A549 treated with Hydrocortisone at 1 μM for 4 hours (cell line): ENCODE measurements around the gene GCK. TPM values are rescaled to one million over a fixed set of nuclear protein-coding genes. Genes with fewer than 3 reads are reported as not detected.

Source experiments
- total RNA-seq: library from RNA; stranded (reverse); fragments of 200-300 nt; extraction: Qiagen RNA extraction; gene quantifications from 5 replicates; pipeline ENCODE4 v1.2.3, GENCODE V29; 2022

GCK gene
- not detected in 5 replicates for total RNA-seq

DNA sequence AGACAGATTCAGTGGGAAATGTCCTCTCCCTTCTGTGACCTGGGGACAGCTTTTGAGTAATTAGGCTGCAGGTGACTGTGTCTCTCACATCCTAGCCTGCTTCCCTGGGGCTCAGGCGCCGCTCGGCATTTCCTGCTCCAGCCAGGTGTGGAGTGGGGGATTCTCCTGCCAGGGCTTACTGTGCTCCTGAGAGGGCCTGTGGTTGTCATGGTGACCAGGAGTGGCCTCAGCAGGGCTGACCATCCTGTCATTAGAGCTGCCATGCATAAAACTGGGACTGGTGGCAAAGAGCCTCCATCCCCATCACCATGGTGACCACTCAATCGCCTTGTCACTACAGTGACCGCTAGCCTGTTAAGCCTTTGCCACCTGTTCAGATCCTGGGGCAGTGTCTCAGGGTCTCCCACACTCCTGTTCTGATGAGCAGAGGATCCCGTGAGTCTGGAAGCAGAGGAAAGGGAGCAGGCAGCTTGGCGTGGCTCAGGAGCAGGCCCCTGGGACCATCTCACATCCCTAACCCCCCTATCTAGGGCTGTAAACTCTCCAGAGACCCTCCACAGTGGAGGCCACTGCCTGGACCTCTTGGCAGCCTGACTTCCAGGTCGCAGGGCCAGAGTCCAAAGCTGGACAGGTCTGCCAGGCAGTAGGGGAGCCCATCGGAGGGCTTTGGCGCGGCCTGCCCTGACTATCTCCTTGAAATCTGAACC is at the start of gene GCK:
GCK (minus strand) TSS at position 154 of the 707 bp plus-strand sequence. CDS start 486 bp downstream, outside the sequence.

DNA sequence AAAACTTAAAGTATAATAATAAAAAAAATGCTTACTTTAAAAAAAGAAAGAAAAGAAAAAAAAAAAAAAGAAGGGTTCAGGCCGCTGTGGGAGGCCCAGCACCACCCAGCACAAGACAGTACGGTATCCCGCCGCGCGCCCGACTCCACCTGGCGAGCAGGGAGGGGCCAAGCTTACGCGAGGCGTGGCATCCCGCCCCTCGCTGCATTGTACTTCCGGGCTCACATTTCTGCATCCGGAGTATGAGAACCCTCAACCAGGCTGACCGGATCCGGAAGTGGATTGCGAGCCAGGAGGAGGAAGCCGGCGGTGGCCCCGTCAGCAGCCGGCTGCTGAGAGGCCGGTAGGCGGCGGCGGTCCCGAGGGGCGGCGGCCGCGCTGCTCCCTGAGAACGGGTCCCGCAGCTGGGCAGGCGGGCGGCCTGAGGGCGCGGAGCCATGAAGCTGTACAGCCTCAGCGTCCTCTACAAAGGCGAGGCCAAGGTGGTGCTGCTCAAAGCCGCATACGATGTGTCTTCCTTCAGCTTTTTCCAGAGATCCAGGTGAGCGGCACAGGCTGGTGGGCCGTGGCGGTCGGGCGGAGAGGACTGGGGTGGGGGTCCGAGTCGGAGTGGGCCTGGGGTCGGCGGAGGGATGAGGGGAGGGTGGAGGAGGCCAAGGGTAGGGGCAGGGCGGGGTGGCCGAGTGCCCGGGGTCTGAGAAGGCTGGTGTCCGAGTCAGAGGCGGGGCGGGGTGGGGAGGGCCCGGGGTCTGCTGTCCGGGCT is 11.6 kb upstream of the GCK start, which contains the start of gene YKT6:
YKT6 (plus strand) TSS at position 280 of the 763 bp plus-strand sequence; CDS start at position 438, 158 bp downstream.

DNA sequence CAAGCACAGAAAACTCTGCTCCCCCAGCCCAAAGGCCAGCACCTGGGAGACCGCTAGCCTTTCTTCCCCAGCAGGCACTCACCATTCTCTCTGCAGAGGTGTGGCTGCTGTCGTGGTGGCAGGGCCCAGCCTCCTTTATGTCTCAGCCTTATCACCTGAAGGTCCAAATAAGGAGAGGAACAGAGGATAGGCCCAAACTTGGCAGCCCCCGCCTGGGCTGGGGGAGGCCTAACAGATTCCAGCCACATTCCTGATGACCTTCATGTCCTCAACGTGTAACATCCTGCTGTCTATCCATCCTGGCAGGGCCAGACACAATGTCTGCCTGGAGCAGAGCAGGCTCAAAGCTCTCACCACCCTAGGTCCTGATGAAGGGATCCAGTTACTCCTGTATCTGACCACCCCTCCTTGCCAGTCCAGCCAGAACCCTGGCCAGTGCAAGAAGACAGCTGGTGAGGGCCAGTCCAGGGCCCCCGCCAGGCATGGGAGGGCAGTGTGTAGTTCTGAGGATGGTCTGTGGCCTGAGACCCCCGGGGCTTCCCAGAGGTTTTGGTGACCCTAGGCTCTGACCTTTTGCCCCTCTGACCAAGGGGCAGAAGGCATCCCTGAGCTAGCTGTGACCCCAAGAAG is 47.9 kb downstream of the GCK start, which contains the start of gene MYL7:
MYL7 (minus strand) TSS at position 112 of the 630 bp plus-strand sequence; CDS start at position 85, 27 bp downstream.

DNA sequence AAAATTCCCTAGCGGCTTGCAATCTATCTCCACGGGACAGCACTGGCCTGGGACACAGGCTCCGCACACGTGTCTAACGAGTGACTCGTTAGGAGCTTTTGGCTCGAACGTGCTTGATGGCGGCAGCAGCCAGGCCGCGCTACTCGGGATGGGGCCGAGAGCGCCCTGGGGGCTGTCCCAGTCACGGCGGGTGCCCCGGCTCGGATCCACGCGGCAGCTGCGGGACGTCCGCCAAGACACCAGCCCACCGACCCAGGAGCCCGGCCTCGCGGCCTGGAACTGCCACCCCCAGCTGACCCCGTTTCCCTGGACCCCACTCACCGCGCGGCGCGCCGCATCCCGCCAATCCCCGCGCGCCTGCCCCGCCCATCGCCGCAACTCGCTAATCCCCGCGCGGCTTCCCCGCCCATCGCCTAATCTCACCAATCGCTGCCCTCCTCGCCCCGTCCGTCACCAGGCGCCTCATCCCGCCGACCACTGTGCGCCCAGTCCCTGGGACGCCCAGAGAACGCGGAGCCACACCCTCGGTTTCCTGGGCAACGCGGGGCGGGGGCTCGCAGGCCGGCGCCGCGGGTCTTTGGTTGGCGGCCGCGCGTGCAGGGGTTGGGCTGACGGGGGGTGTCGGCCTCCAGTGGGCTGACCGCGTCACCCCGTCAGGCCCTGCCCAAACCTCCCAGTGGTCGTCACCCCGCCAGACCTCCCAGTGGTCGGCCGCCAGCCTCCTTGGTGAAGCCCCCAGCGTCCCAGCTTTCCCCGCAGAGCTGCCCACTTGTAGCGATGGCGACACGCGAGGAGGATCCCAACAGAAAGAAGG is 65.8 kb downstream of the GCK start, which contains the start of gene POLD2:
POLD2 (minus strand) TSS at position 359 of the 814 bp plus-strand sequence. CDS start 1,495 bp downstream, outside the sequence.

DNA sequence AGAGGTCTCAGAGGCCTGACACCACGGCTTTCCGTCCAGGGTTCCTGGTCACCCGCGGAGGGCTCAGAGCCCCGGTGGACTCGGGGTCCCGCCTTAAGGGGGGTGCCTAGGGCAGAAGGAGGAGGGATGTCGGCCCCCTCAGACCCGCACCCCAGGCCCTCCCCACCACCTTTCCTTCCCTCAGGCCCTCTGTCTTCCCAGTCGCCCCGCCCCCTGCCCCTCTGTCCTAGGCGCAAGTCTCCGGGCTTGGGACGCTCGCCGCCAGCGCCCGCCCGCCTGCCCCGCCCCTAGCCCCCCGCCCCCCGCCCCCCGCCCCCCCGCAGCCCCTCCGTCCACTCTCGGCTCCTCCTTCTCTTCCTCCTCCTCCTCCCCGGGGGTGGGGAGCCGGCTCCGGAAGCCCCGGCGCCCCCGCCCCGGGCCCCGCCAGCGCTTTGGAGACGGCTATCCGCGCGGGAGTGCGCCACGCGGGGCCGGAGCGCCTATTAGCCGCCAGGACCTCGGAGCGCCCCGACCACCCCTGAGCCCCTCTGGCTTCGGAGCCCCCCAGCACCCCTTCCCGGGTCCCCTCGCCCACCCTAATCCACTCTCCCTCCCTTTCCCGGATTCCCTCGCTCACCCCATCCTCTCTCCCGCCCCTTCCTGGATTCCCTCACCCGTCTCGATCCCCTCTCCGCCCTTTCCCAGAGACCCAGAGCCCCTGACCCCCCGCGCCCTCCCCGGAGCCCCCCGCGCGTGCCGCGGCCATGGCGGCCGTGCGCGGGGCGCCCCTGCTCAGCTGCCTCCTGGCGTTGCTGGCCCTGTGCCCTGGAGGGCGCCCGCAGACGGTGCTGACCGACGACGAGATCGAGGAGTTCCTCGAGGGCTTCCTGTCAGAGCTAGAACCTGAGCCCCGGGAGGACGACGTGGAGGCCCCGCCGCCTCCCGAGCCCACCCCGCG is 85.0 kb downstream of the GCK start, which contains the start of gene AEBP1:
AEBP1 (plus strand) TSS at position 423 of the 937 bp plus-strand sequence; CDS start at position 744, 321 bp downstream.

Other genes with a start within 250 kb of the GCK start
- gene SPDYE1, start 191.5 kb downstream of the GCK start, total RNA-seq, result not detected in 5 replicates
- 68.0 to 72.5 TPM (median 70.2 TPM) in 5 replicates for gene DBNL, start 144.7 kb downstream of the GCK start, total RNA-seq
- not detected in 5 replicates for gene PGAM2, start 123.9 kb downstream of the GCK start, total RNA-seq
- gene POLM, start 106.9 kb downstream of the GCK start, total RNA-seq, result 5.3 to 7.4 TPM (median 5.9 TPM) in 5 replicates
- gene AEBP1, start 85.1 kb downstream of the GCK start, total RNA-seq, result 0.02 to 0.13 TPM (median 0.07 TPM) in 4 of 5 replicates, not detected in the other
- 146 to 165 TPM (median 161 TPM) in 5 replicates for gene POLD2, start 65.9 kb downstream of the GCK start, total RNA-seq
- gene MYL7, start 48.1 kb downstream of the GCK start, total RNA-seq, result not detected in 5 replicates
- 115 to 131 TPM (median 116 TPM) in 5 replicates for gene YKT6, start 11.5 kb upstream of the GCK start, total RNA-seq
- 0.12 to 0.32 TPM (median 0.28 TPM) in 5 replicates for gene CAMK2B, start 136.2 kb upstream of the GCK start, total RNA-seq